Measurements from ENCODE around the gene FAM3B.

FAM3B gene

DNA sequence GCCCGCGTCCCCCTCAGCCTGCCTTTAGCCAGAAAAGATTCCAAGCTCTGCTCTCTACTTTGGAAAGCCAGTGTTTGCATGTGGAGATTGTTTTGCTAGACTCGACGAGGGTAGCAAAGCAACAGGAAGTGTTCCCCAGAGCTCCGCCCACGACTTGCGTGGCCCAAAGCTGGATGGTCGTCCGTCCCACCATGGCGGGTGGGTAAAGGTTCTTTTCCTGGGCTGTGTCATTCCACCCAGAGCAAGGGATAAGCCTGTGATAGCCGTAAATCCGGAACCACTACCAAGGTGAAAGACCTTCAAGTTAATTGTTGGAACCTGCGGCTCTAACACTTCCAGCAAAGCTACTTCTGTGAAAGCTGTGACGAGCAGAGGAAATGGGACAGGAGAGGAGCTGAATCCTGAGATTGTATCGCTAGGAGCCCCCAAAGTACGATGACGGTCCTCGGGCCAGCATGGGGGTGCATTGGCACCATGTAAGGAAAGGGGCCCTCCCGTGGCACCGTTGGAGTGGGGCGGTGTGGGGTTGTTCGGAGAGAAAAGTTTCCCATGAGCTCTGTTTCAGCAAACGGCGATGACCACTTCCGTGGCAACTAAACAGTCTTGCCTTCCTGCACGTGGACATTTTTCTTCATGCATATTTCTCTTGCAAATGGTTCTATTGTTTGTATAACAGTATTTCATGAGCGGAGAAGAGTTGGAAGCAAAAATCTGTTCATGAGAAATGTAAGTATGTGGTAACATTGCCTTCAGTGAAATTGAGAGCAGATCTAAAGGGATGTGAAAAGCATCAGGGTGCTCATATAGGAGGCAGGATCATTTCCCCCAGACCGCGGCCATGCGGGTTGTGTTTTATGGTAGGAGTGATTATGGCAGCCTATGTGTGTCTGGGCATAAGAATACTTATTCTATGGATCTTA is 53.6 kb downstream of the FAM3B start:
- TF ChIP-seq EGR1 (IDR thresholded peaks at IDR 0.05) (no peak), TCF12 (IDR thresholded peaks at IDR 0.05; ENCODE audit: low read depth) (no peak), YY1 (IDR thresholded peaks at IDR 0.05; ENCODE audit: low read depth) (no peak)

- TF ChIP-seq USF1 (IDR thresholded peaks at IDR 0.05) (no peak), YY1 (IDR thresholded peaks at IDR 0.05; ENCODE audit: low read depth) (no peak), RAD21 (IDR thresholded peaks at IDR 0.05; ENCODE audit: low read depth) (no peak), EGR1 (IDR thresholded peaks at IDR 0.05) (no peak), TAF1 (IDR thresholded peaks at IDR 0.05; ENCODE audit: low read depth) (no peak), NFIC (IDR thresholded peaks at IDR 0.05) (no peak), ZBTB7A (IDR thresholded peaks at IDR 0.05; ENCODE audit: low read depth) (no peak), EP300 (IDR thresholded peaks at IDR 0.05; ENCODE audit: borderline replicate concordance) (no peak), CEBPB (IDR thresholded peaks at IDR 0.05) (no peak), MAX (IDR thresholded peaks at IDR 0.05) (no peak), TEAD4 (IDR thresholded peaks at IDR 0.05) (no peak), FOXM1 (IDR thresholded peaks at IDR 0.05; ENCODE audit: borderline replicate concordance, low read depth) (no peak), REST (IDR thresholded peaks at IDR 0.05; ENCODE audit: low read depth) (no peak), TCF12 (IDR thresholded peaks at IDR 0.05; ENCODE audit: low read depth) (no peak), CREB1 (IDR thresholded peaks at IDR 0.05; ENCODE audit: low read depth) (no peak)
Observed at GRCh38 chr21:41370840-41371684, 54.5 kb downstream of the FAM3B start.

- TF ChIP-seq TCF12 (IDR thresholded peaks at IDR 0.05; ENCODE audit: low read depth) = no peak
- TF ChIP-seq RAD21 (IDR thresholded peaks at IDR 0.05; ENCODE audit: low read depth) = no peak
- TF ChIP-seq CREB1 (IDR thresholded peaks at IDR 0.05; ENCODE audit: low read depth) = no peak
- TF ChIP-seq YY1 (IDR thresholded peaks at IDR 0.05; ENCODE audit: low read depth) = no peak
- no peak for TF ChIP-seq FOXM1 (IDR thresholded peaks at IDR 0.05; ENCODE audit: borderline replicate concordance, low read depth)
- TF ChIP-seq EP300 (IDR thresholded peaks at IDR 0.05; ENCODE audit: borderline replicate concordance) = no peak
- no peak for TF ChIP-seq USF1 (IDR thresholded peaks at IDR 0.05)
- TF ChIP-seq REST (IDR thresholded peaks at IDR 0.05; ENCODE audit: low read depth) = no peak
- TF ChIP-seq NFIC (IDR thresholded peaks at IDR 0.05) = no peak
- no peak for TF ChIP-seq MAX (IDR thresholded peaks at IDR 0.05)
- no peak for TF ChIP-seq TAF1 (IDR thresholded peaks at IDR 0.05; ENCODE audit: low read depth)
- no peak for TF ChIP-seq TEAD4 (IDR thresholded peaks at IDR 0.05)
- TF ChIP-seq ZBTB7A (IDR thresholded peaks at IDR 0.05; ENCODE audit: low read depth) = no peak
- TF ChIP-seq CEBPB (IDR thresholded peaks at IDR 0.05) = no peak
- no peak for TF ChIP-seq EGR1 (IDR thresholded peaks at IDR 0.05)
Observed at GRCh38 chr21:41371685-41372030, 55.1 kb downstream of the FAM3B start.

DNA sequence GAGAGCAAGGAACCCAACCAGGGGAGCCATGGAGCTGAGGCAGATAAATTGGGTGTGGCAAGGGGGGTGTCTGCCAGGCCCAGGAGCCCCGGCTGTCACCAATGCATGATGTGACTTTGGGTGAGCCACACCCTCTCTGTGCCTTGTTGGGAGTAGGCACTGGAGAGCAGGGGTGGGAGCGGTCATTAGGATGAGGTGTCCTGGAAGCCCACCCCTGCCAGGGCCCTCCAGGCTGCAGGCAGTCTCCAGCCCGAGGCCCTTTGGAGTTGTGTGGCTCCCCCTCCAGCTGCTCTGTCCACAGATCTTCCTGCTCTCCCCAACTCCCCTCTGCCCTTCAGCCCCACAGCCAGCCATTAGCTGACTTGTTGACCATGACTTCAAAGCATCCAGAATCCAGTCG is 56.7 kb downstream of the FAM3B start:
- TF ChIP-seq CEBPB (IDR thresholded peaks at IDR 0.05) = no peak
- TF ChIP-seq TCF12 (IDR thresholded peaks at IDR 0.05; ENCODE audit: low read depth) = no peak
- no peak for TF ChIP-seq YY1 (IDR thresholded peaks at IDR 0.05; ENCODE audit: low read depth)
- no peak for TF ChIP-seq FOXM1 (IDR thresholded peaks at IDR 0.05; ENCODE audit: borderline replicate concordance, low read depth)
- TF ChIP-seq NFIC (IDR thresholded peaks at IDR 0.05) = no peak
- TF ChIP-seq RAD21 (IDR thresholded peaks at IDR 0.05; ENCODE audit: low read depth) = no peak
- TF ChIP-seq TAF1 (IDR thresholded peaks at IDR 0.05; ENCODE audit: low read depth) = no peak
- TF ChIP-seq EGR1 (IDR thresholded peaks at IDR 0.05) = no peak

DNA sequence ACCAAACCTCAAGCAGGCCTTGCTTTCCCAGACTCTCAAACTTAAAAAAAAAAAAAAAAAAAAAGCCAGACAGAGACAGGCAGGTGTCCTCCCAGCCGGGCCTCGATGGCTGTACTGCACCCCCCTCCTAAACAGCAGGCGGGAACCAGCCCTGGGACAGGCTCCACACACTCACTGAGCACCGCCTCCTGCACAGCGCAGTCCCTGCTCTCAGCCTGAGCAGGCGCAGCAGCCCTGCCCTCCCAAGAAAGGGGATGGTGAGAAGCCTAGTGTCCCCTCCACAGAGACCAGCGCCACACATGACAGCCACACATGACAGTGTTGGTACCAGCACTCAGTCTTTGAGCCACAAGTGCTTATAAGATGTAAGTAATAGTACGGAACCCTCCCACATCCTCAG is 57.2 kb downstream of the FAM3B start:
- TF ChIP-seq ZBTB7A (IDR thresholded peaks at IDR 0.05; ENCODE audit: low read depth) (no peak), TEAD4 (IDR thresholded peaks at IDR 0.05) (no peak), USF1 (IDR thresholded peaks at IDR 0.05) (no peak), MAX (IDR thresholded peaks at IDR 0.05) (no peak)
